Prostate gland (tissue), 2 donors: ENCODE data around the gene PRRT1. TPM values are rescaled to one million over a fixed set of nuclear protein-coding genes. Genes with fewer than 3 reads are reported as not detected.

Experiments
- DNase-seq: peaks from one replicate; pipeline ENCODE4 v3.0.0-alpha.2; 2019; ENCODE audit warnings: low spot score
- H3K27ac ChIP-seq, 2 donors: fragments of 200-600 bp; sonication (generic); 2 replicates each; pipeline ENCODE4 v1.5.1; 2017 to 2019
- H3K27me3 ChIP-seq: fragments of 200-600 bp; sonication (generic); replicated peaks from 2 replicates; pipeline ENCODE4 v1.5.1; 2019; ENCODE audit not compliant: insufficient read depth
- H3K36me3 ChIP-seq, 2 donors: fragments of 200-600 bp; sonication (generic); 1 replicate in 1 of 2; 2 replicates in 1 of 2; pipeline versions ENCODE4 v1.5.1 to v1.8.1; 2017 to 2019
- H3K4me1 ChIP-seq: fragments of 200-600 bp; sonication (generic); replicated peaks from 2 replicates; pipeline ENCODE4 v1.5.1; 2019
- H3K4me3 ChIP-seq, 2 donors: fragments of 200-600 bp; sonication (generic); 2 replicates each; pipeline ENCODE4 v1.5.1; 2017 to 2019
- H3K9me3 ChIP-seq: fragments of 200-600 bp; sonication (generic); 2 replicates; pipeline ENCODE4 v1.5.1; 2017
- POLR2A ChIP-seq: fragments of 450-650 bp; IDR thresholded peaks from one replicate; pipeline ENCODE4 v1.6.1; 2016; ENCODE audit warnings: antibody characterized with exemption, mild to moderate bottlenecking
- POLR2AphosphoS5 ChIP-seq: sonication (generic); formaldehyde crosslinking; IDR thresholded peaks from one replicate; pipeline ENCODE4 v1.6.1; 2017; ENCODE audit warnings: antibody characterized with exemption
- WGBS: methylation state at CpG from one replicate; pipeline ENCODE4 v1.1.5; 2018; 5-methylcytosine and 5-hydroxymethylcytosine counted together
- intact Hi-C: fragments of 100-400 bp; cut with DNase I; formaldehyde crosslinking; loops from one replicate; pipeline ENCODE4 v1.14.2; 2022
- total RNA-seq, 2 donors: library from RNA; depleted of rRNA; stranded (reverse); fragments of >200 nt; gene quantifications; one replicate each; pipeline ENCODE4 v1.1.0, GENCODE V29; 2016
- TF ChIP-seq, protein P1 (sequence below), 4 experiments: fragments of 200-600 bp in 2 of 4; fragments of 450-650 bp in 2 of 4; sonication (generic) in 2 of 4; IDR thresholded peaks; 1 replicate in 3 of 4; 2 replicates in 1 of 4; pipeline ENCODE4 v1.5.1; 2016 to 2019; ENCODE audit warnings: antibody characterized with exemption in 4 of 4, mild to moderate bottlenecking in 2 of 4, moderate library complexity in 2 of 4

The PRRT1 gene
- total RNA-seq, 2 donors from 2014 or later = 0.64 to 7.2 TPM

DNA sequence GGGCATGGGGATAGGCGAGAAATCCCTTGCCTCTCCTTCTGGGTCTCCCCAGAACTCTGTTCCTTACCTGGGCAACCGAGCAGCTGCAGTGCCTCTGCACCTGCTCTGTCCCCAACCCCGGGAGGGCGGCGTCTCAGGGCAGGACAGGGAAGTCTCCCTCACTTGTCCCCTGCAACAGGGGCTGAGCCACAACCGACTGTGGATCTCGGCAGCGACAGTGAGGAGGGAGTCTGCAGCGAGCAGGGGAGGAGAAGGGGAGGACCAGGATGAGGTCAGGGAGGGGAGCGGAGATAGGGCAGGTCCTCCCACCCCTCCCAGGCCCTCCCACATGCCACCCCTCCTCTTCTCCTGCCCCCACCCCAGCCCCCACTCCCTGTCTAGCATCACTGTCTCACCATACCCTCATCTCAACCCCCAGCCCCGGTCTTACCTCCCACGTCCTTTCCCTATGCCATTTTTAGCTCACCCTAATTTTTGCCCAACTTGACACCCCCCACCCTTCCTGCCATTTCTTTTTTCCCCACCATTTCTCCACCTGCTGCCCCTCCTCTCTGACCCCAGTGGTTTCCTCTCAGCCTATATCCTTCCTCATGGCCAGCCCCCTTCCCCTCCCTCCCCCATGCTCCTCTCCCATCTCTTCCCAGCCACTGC lies 42.5 kb downstream of the PRRT1 start, which contains the start of gene TNXB:
Gene TNXB (minus strand): TSS at position 225 of the 651 bp plus-strand sequence. CDS start 11,140 bp downstream, outside the sequence.
- WGBS = 30% methylated on average over 12 of the region's 12 CpGs
- Histone ChIP-seq H3K4me1 (peaks cover 12% of the 10 kb centered on the region), H3K4me3 (no peak within 1 kb of the TSS), H3K9me3 (no peaks in the 10 kb centered on the region), H3K36me3 (no peaks in the 10 kb centered on the region), H3K27me3 (no peaks in the 10 kb centered on the region), H3K27ac (peak within 1 kb of the TSS; percentile 35)
- TF ChIP-seq, protein P1, sequence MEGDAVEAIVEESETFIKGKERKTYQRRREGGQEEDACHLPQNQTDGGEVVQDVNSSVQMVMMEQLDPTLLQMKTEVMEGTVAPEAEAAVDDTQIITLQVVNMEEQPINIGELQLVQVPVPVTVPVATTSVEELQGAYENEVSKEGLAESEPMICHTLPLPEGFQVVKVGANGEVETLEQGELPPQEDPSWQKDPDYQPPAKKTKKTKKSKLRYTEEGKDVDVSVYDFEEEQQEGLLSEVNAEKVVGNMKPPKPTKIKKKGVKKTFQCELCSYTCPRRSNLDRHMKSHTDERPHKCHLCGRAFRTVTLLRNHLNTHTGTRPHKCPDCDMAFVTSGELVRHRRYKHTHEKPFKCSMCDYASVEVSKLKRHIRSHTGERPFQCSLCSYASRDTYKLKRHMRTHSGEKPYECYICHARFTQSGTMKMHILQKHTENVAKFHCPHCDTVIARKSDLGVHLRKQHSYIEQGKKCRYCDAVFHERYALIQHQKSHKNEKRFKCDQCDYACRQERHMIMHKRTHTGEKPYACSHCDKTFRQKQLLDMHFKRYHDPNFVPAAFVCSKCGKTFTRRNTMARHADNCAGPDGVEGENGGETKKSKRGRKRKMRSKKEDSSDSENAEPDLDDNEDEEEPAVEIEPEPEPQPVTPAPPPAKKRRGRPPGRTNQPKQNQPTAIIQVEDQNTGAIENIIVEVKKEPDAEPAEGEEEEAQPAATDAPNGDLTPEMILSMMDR (IDR thresholded peaks at IDR 0.05) = no peak
- TF ChIP-seq POLR2A (no peak), POLR2AphosphoS5 (no peak)
- DNase-seq = no peak
- intact Hi-C loops = no loop called here

DNA sequence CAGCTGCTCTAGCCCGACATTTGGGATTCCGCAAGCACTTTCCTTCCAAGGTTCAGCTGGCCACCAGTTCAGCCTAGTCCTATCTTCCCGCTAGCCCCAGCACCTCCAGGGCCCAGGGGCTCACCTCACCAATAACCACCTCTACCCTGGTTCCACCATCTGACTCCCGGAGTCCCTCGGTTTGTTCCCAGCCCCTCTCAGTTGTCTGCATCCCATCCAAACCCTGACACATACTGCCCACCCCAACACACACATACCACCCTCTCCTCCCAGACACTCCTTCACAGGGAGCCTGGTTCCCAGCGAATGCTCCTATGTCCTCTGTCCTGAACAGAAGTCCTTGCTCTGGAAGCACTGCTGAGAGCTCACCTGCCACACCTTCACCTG lies 43.0 kb downstream of the PRRT1 start:
- Histone ChIP-seq H3K27me3 (no peaks in the 10 kb centered on the region), H3K9me3 (no peaks in the 10 kb centered on the region), H3K4me3 (no peak overlapping the region), H3K4me1 (peaks cover 12% of the 10 kb centered on the region), H3K36me3 (no peaks in the 10 kb centered on the region), H3K27ac (peak overlapping the region; percentile 32 to 35)
- no peak for DNase-seq
- no peak for TF ChIP-seq POLR2AphosphoS5
- TF ChIP-seq, protein P1 (IDR thresholded peaks at IDR 0.05) = no peak
- TF ChIP-seq POLR2A = no peak
- 49% methylated on average over 6 of the region's 6 CpGs for WGBS
- intact Hi-C loops = no loop called here

DNA sequence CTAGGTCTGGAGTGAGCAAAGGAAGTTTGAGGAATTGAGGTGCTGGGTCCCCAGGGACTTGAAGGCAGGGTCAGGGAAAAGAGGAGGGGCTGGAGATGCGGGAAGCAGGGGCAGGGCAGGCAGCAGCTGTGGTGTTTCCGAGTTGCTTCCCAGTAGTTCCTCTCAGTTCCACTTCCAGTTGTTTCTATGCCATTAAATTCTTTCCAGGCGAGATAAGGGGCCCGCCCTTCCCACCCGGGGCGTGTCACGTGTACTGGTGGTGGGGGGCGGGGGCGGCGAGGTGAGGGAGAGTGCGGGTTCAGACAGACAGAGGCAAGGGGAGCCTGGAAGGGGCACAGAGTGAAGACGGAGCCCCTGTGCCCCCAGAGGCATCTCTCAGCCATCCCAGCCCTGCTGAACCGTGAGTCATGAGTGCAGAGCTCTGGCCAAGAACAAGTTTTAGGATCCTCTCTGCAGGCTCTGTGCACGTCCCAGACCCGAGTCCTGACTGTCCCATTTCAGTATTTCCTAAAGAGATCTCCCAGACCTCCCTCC lies 43.6 kb downstream of the PRRT1 start:
- intact Hi-C loops = no loop called here
- Histone ChIP-seq H3K4me3 (no peak overlapping the region), H3K27me3 (no peaks in the 10 kb centered on the region), H3K9me3 (no peaks in the 10 kb centered on the region), H3K36me3 (no peaks in the 10 kb centered on the region), H3K27ac (peak overlapping the region; percentile 32 to 35), H3K4me1 (peaks cover 12% of the 10 kb centered on the region)
- DNase-seq = no peak
- TF ChIP-seq, protein P1 (IDR thresholded peaks at IDR 0.05) = no peak
- no peak for TF ChIP-seq POLR2A
- TF ChIP-seq POLR2AphosphoS5 = peak; percentile 16
- WGBS = 3% methylated on average over 14 of the region's 15 CpGs

DNA sequence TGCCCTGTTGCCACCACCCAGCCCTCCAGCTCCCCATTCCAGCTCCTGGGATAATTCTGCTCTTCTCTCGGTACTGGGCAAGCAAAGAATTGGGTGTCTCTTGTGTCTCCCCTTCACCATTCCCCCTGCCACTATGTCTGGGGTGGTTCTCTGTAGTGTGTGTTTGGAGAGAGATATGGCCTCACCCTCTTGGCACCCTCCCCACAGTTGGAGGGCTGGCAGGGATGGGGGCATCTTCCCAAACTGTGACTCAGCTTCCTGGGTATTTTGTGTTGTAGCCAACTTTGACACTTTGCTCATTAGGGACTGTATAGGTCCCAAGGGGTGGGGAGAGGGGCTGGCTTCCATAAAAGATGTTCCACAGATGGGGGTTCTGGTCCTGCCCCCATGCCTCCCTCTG lies 44.3 kb downstream of the PRRT1 start:
- DNase-seq = no peak
- peaks cover 12% of the 10 kb centered on the region for H3K4me1 ChIP-seq
- H3K4me3 ChIP-seq = no peak overlapping the region
- H3K27ac ChIP-seq = peak overlapping the region; percentile 32 to 35
- intact Hi-C loops = no loop called here
- no peaks in the 10 kb centered on the region for H3K36me3 ChIP-seq
- TF ChIP-seq POLR2AphosphoS5 (no peak), POLR2A (no peak)
- TF ChIP-seq, protein P1 (IDR thresholded peaks at IDR 0.05) = no peak
- WGBS = 69% methylated on average over 1 of the region's 1 CpG
- H3K27me3 ChIP-seq = no peaks in the 10 kb centered on the region
- H3K9me3 ChIP-seq = no peaks in the 10 kb centered on the region

DNA sequence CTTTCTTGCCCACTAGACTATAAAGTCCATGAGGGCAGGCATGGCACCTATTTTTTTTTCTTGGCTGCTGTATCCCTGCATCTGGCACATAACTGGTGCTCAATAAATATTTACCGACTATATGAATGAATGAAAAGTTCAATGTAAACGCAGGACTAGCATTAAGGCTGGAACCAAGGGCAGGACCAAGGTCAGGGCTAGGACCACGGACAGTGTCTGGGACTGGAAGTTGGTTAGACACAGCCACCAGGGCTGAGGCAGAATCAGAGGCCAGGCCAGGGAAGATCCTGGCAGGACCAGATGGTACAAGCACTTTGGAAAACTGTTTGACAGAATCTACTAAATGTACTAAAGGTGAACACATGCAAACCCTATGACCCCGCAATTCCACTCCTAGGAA lies 46.3 kb downstream of the PRRT1 start:
- TF ChIP-seq, protein P1 (IDR thresholded peaks at IDR 0.05) = no peak
- TF ChIP-seq POLR2AphosphoS5 = no peak
- TF ChIP-seq POLR2A = no peak
- WGBS = 77% methylated on average over 4 of the region's 4 CpGs
- no peak for DNase-seq
- Histone ChIP-seq H3K27me3 (no peaks in the 10 kb centered on the region), H3K4me1 (peaks cover 12% of the 10 kb centered on the region), H3K36me3 (no peaks in the 10 kb centered on the region), H3K4me3 (no peak overlapping the region), H3K9me3 (no peaks in the 10 kb centered on the region), H3K27ac (no peak overlapping the region)
- intact Hi-C loops = no loop called here
